ENCODE measurements around the gene GRIK1.

GRCh38 chr21:29827647-29828046 is 112.1 kb downstream of the GRIK1 start:
- TF ChIP-seq CTCF (IDR thresholded peaks at IDR 0.05; ENCODE audit: borderline replicate concordance, extremely low read depth, low read length, poor library complexity, severe bottlenecking) = no peak
- no peak for TF ChIP-seq EZH2 (IDR thresholded peaks at IDR 0.05; ENCODE audit: borderline replicate concordance, low read depth, low read length, severe bottlenecking)
